CD4-positive, alpha-beta T cell treated with Interferon gamma for 1 hour (primary cell): Measurements from ENCODE around the gene PNPLA2.

Source experiments
- DNase-seq: peaks from one replicate; pipeline ENCODE4 v3.0.0-alpha.2; 2020

Gene PNPLA2

DNA sequence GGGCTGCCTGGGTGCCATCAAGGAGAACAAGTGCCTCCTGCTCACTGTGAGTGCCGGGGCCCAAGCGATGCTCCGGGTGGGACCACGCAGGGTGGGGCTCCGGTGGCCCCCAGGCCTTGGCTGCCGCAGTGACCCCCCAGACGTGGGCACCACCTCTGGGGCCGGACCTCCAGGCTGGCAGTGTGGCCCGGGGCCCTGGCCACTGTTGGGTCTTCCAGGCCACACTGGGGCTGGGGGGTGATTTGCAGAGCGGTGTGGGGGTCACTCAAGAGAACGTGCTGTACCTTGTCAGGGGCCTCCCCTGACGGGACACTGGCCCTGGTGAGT is 43.9 kb downstream of the PNPLA2 start:
- DNase-seq: no peak

DNA sequence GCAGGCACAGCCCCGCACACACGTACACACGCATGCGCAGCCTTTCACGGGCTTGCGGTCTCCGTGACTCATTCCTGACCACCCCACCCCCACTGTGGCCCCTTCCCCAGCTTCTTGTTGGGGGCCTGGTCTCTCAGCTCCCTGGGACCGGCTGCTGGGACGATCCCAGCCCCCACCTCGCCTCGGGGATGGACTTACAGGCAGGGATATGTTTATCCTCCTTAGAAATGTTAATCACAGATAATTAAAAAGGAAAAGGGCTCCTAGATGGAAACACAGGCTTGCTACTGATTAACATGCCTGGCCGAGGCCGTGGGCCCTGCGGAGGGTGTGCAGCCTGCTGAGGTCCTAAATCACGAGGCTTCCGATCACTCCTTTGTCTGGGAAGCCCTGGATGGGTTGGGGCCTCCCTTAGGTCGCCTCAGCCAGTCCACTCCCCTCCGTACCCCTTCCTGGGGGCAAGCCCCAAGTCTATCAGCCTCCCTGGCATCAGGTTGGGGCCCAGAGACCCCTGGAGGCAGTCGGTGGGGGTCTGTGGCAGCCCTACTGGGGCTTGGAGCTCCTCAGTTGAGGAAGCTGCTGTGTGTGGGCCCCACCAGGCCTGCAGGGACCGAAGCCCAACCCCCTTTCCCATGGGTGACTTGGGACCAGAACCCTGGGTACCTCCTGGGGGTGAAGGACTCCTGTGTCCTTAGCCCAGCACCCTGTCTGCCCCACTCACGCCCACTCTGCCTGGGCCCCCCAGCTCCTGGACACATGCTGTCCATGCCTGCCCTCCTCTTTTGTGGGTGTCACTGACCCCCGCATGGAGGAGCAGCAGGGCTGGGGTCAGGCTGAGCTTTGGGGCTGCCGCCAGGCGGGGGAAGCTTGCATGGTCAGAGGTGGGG is 44.6 kb downstream of the PNPLA2 start:
- no peak for DNase-seq

DNA sequence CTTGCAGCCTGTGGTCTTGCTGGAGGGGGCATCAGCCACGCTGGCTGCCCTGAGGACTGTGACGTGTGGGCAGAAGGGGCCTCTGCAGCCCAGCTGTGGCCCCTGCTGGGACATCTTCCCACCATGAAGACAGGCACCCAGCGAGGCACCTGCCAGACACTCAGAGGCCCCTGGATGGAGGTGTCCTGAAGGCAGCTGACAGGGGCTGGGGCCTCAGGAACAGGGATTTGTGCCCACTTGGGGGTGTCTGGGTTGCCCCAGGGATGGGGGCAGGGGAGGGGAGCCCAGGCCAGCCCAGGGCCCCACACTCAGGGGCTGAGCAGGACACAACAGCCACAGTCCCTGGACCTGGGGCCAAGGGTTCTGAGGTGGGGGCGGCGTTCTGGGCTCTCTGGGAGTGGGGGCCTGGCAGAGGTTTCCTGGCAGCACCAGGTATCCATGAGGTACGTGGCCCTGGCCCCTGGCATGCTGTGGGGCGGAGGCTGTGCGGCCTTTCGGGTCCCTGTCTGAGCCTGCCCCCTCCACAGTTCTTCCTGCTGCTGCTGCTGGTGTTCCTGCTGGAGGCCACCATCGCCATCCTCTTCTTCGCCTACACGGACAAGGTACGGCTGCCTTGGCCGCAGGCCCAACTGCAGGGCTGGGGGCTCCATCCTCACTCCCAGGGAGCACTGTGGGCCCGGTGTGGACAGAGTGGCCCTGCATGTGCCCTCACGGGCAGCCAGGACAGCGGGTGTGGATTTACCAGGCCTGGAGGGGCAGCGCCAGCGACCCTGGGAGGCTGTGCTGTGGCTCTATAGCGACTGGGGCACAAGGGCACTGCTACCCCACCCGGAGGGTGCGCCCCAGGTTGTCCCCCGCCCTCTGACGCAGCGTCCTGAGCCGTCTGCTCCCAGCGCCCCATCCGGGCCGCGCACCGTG is 45.5 kb downstream of the PNPLA2 start:
- no peak for DNase-seq

DNA sequence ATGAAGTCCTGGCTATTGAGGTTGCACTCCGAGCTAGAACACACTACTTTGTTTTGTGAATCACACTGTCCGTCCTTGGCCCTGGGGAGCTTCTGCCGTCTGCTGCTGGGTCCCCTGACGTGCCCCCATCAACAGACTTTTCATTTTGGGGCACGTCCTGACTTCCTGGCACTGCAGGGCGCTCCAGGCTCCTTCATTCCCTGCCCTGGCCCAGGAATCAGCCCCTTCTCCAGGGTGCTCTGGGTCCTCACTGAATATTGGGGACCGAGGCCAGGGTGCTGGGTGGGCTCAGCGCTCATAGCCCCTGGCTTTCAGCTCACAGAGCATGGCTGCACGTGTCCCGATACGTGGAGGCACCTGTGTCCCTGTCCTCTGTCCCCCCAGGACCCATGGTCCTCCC is 46.2 kb downstream of the PNPLA2 start:
- no peak for DNase-seq

DNA sequence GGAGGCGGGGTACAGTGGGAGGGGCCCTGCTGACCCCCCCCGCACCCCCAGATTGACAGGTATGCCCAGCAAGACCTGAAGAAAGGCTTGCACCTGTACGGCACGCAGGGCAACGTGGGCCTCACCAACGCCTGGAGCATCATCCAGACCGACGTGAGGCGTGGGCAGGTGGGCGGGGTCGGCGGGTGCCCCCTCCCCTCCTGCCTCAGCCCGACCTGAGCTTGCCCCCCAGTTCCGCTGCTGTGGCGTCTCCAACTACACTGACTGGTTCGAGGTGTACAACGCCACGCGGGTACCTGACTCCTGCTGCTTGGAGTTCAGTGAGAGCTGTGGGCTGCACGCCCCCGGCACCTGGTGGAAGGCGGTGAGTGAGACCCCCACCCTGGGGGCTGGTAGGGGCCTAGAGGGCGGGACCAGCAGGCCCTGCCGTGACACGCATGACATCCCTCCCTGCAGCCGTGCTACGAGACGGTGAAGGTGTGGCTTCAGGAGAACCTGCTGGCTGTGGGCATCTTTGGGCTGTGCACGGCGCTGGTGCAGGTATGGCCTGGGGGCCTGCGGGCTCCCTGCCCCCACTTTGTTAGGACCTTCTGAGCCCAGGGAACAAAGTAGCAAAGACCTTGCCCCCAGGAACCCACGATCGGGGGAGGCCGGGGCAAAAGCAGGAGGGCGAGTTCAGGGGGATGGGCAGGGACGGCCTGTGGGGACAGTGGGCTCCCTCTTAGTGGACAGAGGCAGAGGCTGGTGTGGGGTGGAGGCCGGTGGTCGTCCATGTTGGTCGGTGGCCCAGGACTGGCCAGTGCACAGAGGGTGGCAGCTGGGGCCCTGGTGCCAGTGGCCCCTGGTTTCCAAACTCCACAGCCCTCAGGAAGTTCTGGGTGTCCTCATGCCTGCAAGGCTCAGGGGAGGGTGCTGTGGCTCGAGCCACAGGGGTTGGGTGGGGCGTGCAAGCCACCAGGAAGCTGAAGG is 47.0 kb downstream of the PNPLA2 start:
- DNase-seq: no peak

DNA sequence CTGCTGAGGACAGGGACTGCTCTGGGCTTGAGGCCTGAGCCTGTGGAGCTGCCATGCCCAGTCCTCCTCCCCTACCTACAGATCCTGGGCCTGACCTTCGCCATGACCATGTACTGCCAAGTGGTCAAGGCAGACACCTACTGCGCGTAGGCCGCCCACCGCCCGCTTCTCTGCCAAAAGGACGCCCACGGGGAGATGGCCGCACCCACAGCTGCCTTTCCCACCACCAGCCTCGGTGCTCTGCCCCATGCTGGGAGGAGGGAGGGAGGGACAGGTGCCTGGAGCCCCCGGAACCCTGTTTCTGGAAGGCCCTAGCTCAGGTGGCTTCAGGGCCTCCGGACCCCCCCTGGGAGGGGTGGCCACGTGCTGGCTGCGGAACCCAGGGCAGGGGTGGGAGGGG is 47.8 kb downstream of the PNPLA2 start:
- no peak for DNase-seq

DNA sequence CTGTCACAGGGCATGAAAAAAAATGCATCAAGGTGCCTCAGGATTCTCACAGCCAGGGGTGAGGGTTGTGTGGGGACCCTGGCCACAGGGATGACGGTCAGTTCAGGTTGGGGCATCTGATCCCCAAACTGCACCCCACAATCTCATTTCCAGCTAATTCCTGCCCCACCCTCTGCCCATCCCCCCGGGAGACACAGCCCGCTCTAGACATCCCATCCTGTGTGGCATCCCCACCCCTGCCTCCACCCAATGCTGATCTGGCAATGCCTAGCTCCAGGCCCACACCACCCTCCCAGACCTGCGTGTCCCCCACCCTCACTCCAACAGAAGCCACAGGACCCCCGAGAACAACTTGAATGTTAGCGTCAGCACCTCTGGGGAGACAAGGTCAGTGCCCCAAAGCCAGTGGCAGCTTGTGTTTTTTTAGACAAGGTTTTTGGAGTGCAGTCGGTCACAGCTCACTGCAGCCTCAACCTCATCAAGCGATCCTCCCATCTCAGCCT is 49.2 kb downstream of the PNPLA2 start:
- DNase-seq: no peak

DNA sequence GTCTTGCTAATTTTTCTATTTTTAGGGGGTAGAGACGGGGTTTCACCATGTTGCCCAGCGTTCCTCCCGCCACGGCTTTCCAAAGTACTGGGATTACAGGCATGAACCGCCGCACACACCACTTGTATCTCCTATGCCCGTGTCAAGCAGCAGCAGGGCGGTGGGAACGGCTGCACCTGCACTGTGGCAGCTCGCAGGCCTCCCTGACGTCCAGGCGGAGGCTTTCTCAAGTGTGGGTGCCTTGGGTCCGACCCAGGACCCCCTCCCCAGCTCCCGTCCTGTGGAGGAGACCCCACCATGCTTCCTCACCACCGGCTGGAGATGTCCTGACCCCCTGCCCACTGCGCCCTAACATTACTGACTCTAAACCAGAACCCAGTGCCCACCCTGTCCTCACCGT is 49.7 kb downstream of the PNPLA2 start:
- no peak for DNase-seq

DNA sequence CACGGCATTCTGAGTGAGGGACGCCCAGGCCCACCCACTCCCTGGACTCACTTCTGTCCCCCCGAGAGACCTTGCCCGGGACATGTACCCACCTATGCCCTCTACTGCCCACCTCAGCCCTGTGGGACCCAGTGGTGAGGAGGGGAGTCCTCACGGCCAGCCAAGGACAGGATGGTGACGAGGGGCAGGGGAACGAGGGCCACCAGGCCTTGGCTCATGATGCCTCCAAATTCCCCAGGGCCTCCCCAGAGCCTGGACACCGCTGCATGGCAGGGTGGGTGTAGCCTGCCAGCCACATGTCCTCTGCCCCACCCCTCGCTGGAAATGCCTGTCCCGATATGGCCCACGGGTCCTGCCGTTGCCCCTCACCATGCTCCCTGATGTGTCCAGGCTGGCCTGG is 50.1 kb downstream of the PNPLA2 start:
- no peak for DNase-seq

DNA sequence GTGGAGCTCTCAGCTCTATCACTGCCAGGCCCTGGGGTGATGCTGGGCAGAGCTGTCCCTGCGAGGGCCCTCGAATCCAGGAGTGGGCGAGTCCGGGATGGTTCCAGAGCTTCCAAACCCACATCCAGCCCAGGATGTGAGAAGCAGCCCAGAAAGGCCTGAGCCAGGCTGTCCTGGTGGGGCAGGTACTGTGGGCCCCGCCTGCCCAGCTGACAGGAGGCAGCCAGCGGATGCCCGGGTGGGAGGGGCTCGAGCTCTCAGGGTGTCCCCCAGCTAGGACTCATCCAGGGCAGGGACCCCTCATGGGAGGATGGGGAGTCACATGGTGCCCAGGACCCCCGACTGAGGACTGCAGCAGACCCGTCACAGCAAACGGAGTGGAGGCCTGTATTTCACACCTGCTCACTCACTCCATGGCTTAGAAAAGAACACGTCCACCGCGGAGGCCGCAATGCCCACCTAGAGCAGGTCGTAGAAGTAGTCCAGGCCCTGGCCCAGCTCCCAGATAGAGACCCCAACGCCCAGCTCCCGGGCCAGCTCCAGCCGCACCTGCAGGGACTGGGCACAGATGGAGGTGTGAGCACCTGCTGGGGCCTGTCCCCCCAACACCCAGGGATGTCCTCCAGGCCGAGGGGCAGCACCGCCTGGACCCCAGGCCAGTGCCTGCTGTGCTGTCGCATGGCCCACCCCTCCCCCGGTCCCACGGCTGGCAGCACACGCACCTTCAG is 50.8 kb downstream of the PNPLA2 start:
- DNase-seq: no peak

DNA sequence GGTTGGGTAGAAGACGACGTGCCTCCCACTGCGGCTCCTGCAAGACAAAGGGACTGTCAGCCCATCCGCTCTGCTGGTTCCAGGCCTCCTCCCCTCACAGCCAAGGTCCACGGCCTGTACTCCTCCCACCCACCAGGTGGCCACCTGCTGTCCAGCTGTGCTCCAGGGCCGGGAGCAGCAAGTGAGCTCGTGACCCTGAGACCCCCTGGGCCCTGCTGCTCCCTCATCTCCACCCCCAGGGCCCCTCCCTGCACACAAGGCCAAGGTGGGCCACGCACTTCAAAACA is 51.4 kb downstream of the PNPLA2 start:
- no peak for DNase-seq

DNA sequence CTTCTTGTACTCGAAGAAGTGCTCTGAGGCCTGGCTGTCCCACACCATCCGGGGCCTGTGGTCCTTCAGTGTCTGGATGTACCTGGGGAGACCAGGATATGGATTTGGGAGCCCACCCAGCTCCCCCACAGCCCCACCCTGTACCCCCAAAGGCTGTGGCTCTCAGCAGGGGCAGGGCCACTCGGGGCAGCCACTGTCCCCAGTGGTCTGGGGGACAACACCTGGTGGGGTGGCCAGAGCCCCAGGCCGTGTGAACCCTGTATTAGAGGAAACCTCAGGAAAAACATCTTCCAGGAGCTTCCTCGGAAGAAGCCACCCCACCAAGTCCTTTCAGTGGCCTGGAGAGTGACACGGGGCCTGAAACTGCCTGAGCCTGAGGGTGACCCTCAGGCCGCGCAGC is 51.7 kb downstream of the PNPLA2 start:
- no peak for DNase-seq

DNA sequence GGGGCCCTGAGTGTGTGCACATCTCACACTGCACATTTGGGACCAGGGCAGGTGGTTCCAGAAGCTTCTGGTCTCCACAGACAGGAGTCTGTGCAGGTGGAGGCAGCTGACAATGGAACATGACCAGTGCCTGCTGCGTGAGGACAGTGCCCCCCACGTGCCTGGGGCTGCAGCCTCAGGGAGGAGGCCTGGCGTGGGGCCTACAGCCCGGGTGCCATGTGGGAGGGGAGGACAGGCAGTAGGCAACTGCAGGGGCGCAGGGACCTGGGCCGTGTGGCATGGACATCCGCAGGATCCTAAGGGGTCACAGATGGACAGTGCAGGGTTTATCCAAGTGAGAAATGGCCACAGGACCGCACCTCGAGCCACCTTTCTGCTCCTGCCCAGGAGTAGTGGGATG is 52.8 kb downstream of the PNPLA2 start:
- DNase-seq: no peak

DNA sequence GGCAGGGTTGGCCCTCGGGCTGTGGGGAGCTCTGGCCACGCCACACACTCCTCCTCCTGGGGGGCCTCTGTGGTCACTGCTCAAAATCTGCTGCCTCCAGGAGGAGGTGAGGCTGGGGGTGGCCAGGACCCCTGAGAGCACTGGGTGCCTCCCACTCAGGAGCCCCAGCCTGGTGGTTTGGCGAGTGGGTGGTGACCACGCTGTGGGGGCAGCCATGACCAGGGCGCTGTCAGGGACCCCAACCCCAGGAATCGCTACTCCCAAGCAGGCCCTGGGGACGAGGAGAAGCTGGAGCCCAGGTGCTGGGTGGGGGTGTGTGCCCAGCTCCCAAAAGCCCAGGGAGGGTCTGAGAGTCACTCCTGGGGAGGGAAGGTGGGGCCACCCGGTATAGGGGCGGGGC is 54.1 kb downstream of the PNPLA2 start:
- DNase-seq: no peak

DNA sequence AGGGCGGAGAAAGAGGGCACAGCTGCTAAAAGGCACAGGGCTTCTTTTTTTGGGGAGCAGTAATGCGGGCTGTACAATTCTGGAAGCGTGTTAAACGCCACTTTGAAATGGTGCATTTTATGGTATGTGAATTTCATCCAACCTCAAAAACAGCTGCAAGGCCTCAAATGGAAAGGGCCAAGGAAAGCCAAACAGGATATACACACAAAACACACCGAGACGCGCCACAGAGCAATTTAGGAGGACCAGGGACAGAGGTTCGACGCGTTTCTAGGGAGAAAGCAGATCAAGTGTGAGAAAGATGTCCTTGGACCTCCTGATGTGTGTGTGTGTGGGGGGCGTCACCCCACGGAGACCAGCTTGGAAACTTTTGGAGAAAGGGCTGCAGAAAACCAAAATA is 55.0 kb downstream of the PNPLA2 start:
- no peak for DNase-seq
